Esophagus muscularis mucosa (tissue), 3 donors: ENCODE data around the gene INSC.

Source experiments
- CTCF ChIP-seq, 3 experiments: fragments of 200-600 bp in 2 of 3; fragments of 450-650 bp in 1 of 3; sonication (generic) in 2 of 3; IDR thresholded peaks; one replicate each; pipeline ENCODE4 v1.5.1; 2017 to 2019; ENCODE audit warnings: antibody characterized with exemption in 3 of 3, mild to moderate bottlenecking in 2 of 3, moderate library complexity in 1 of 3
- EP300 ChIP-seq: sonication (generic); formaldehyde crosslinking; IDR thresholded peaks from one replicate; pipeline ENCODE4 v1.6.1; 2017; ENCODE audit warnings: antibody characterized with exemption

- no peak for TF ChIP-seq CTCF (IDR thresholded peaks at IDR 0.05)
- TF ChIP-seq EP300, result no peak
These were observed 55.3 kb downstream of the INSC start for GRCh38 chr11:15169815-15170551.
